ENCODE measurements around the gene BRIP1. TPM values are rescaled to one million over a fixed set of nuclear protein-coding genes. Genes with fewer than 3 reads are reported as not detected.
"Not testable (repeated sequence)": the region's sequence is repeated elsewhere in the genome, so short reads cannot be mapped to it uniquely, and the experiment has no call there.

Gene BRIP1
- total RNA-seq, 1 experiment from 2014 or later: 13.8 TPM

DNA sequence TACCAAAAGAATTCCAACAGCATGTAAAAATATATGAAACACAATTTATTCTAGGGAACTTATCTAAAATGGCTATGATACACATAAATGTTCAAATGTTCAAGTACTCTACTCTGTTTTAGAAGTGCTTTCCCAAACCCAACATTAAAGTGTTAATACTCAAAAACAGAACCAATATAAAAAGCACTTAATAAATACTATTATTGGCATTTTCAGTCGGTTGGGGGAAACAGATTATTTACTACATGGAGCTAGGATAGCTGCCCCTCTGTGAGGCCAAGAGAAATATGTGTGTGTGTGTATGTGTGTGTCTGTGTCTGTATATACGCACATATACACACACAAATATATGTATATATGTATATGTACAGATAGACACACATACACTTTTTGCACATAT, 32.1 kb upstream of the BRIP1 start:
- ChIA-PET POLR2A (no interaction called here), CTCF (no interaction called here)
- Mint-ChIP-seq H3K27ac (no peak overlapping the region), H3K36me3 (peaks cover 36% of the 10 kb centered on the region), H3K9me3 (no peaks in the 10 kb centered on the region), H3K27me3 (ENCODE audit: low read depth) (no peaks in the 10 kb centered on the region), H3K4me3 (no peak overlapping the region), H3K4me1 (0 out of 2 replicates have a peak, but pooled peaks cover 4% of the 10 kb centered on the region)
- ATAC-seq (no peak), DNase-seq (ENCODE audit: low spot score) (no peak)
- no peak for TF ChIP-seq FOXP1 (CRISPR knock-in tag; IDR thresholded peaks at IDR 0.05; ENCODE audit: borderline replicate concordance)
- no peak for TF ChIP-seq ZNF121 (CRISPR knock-in tag; IDR thresholded peaks at IDR 0.05)
- TF ChIP-seq MXD4 (CRISPR knock-in tag; IDR thresholded peaks at IDR 0.05; ENCODE audit: borderline replicate concordance): no peak
- TF ChIP-seq SOX15 (CRISPR knock-in tag; IDR thresholded peaks at IDR 0.05): no peak
- TF ChIP-seq MAX (CRISPR knock-in tag; IDR thresholded peaks at IDR 0.05): no peak
- TF ChIP-seq NFATC4 (CRISPR knock-in tag; IDR thresholded peaks at IDR 0.05): no peak
- TF ChIP-seq, protein P1, sequence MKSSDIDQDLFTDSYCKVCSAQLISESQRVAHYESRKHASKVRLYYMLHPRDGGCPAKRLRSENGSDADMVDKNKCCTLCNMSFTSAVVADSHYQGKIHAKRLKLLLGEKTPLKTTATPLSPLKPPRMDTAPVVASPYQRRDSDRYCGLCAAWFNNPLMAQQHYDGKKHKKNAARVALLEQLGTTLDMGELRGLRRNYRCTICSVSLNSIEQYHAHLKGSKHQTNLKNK (CRISPR knock-in tag; IDR thresholded peaks at IDR 0.05): no peak
- TF ChIP-seq FOXK1 (CRISPR knock-in tag; IDR thresholded peaks at IDR 0.05): no peak

GRCh38 chr17:61894310-61894709, 31.0 kb upstream of the BRIP1 start:
- POLR2A ChIA-PET; H3K4me1 Mint-ChIP-seq; H3K27me3 Mint-ChIP-seq (ENCODE audit: low read depth); H3K27ac Mint-ChIP-seq; H3K4me3 Mint-ChIP-seq; H3K9me3 Mint-ChIP-seq; DNase-seq (ENCODE audit: low spot score); ATAC-seq; CTCF ChIA-PET: not testable (repeated sequence)
- H3K36me3 Mint-ChIP-seq: peaks cover 34% of the 10 kb centered on the region

GRCh38 chr17:61887733-61888132, 24.4 kb upstream of the BRIP1 start:
- ATAC-seq; DNase-seq (ENCODE audit: low spot score); H3K27me3 Mint-ChIP-seq (ENCODE audit: low read depth); H3K4me1 Mint-ChIP-seq; H3K4me3 Mint-ChIP-seq; POLR2A ChIA-PET; CTCF ChIA-PET; H3K9me3 Mint-ChIP-seq; H3K27ac Mint-ChIP-seq: not testable (repeated sequence)
- H3K36me3 Mint-ChIP-seq: peaks cover 36% of the 10 kb centered on the region

GRCh38 chr17:61885865-61886264, 22.5 kb upstream of the BRIP1 start:
- H3K9me3 Mint-ChIP-seq; H3K4me1 Mint-ChIP-seq; POLR2A ChIA-PET; H3K27ac Mint-ChIP-seq; ATAC-seq; H3K4me3 Mint-ChIP-seq; H3K27me3 Mint-ChIP-seq (ENCODE audit: low read depth); DNase-seq (ENCODE audit: low spot score): not testable (repeated sequence)
- H3K36me3 Mint-ChIP-seq: peaks cover 32% of the 10 kb centered on the region
- CTCF ChIA-PET: interaction anchor here (2.8 kb wide), 1 partner anchor 224 kb away, joined by 10 read pairs; no protein-coding TSS in a partner anchor

GRCh38 chr17:61884864-61885263, 21.5 kb upstream of the BRIP1 start:
- ChIA-PET POLR2A (no interaction called here), CTCF (interaction anchor here (2.8 kb wide), 1 partner anchor 225 kb away, joined by 10 read pairs; no protein-coding TSS in a partner anchor)
- TF ChIP-seq, protein P2, sequence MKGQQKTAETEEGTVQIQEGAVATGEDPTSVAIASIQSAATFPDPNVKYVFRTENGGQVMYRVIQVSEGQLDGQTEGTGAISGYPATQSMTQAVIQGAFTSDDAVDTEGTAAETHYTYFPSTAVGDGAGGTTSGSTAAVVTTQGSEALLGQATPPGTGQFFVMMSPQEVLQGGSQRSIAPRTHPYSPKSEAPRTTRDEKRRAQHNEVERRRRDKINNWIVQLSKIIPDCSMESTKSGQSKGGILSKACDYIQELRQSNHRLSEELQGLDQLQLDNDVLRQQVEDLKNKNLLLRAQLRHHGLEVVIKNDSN (CRISPR knock-in tag; IDR thresholded peaks at IDR 0.05): no peak
- TF ChIP-seq ATF2 (CRISPR knock-in tag; IDR thresholded peaks at IDR 0.05; ENCODE audit: borderline replicate concordance, low read depth) (no peak), E2F1 (CRISPR knock-in tag; IDR thresholded peaks at IDR 0.05) (no peak), ATF1 (CRISPR knock-in tag; IDR thresholded peaks at IDR 0.05) (no peak)
- Mint-ChIP-seq H3K4me3 (no peak overlapping the region), H3K4me1 (no peaks in the 10 kb centered on the region), H3K9me3 (no peaks in the 10 kb centered on the region), H3K27ac (no peak overlapping the region), H3K27me3 (ENCODE audit: low read depth) (no peaks in the 10 kb centered on the region), H3K36me3 (peaks cover 27% of the 10 kb centered on the region)
- no peak for DNase-seq (ENCODE audit: low spot score)
- ATAC-seq: no peak
